Measurements from ENCODE around the gene SCFD2. TPM values are rescaled to one million over a fixed set of nuclear protein-coding genes. Genes with fewer than 3 reads are reported as not detected.

The SCFD2 gene
- total RNA-seq, 1 donor from 2014 or later: 17.2 TPM

GRCh38 chr4:53120778-53121177, 245.1 kb downstream of the SCFD2 start:
- H3K4me1 Mint-ChIP-seq (ENCODE audit: low read depth, unreplicated experiment): no peaks in the 10 kb centered on the region
- TF ChIP-seq CTCF (IDR thresholded peaks at IDR 0.05; ENCODE audit: partially characterized antibody, unreplicated experiment): no peak
- H3K4me3 Mint-ChIP-seq (ENCODE audit: unreplicated experiment): no peak overlapping the region
- H3K27me3 Mint-ChIP-seq (ENCODE audit: unreplicated experiment): no peaks in the 10 kb centered on the region
- DNase-seq: no peak
- H3K36me3 Mint-ChIP-seq (ENCODE audit: unreplicated experiment): no peaks in the 10 kb centered on the region
- H3K9me3 Mint-ChIP-seq (ENCODE audit: unreplicated experiment): no peaks in the 10 kb centered on the region
- no peak overlapping the region for H3K27ac Mint-ChIP-seq (ENCODE audit: unreplicated experiment)

GRCh38 chr4:53119680-53120079, 246.2 kb downstream of the SCFD2 start:
- Mint-ChIP-seq H3K36me3 (ENCODE audit: unreplicated experiment) (no peaks in the 10 kb centered on the region), H3K27ac (ENCODE audit: unreplicated experiment) (no peak overlapping the region), H3K4me3 (ENCODE audit: unreplicated experiment) (no peak overlapping the region), H3K27me3 (ENCODE audit: unreplicated experiment) (no peaks in the 10 kb centered on the region), H3K9me3 (ENCODE audit: unreplicated experiment) (no peaks in the 10 kb centered on the region), H3K4me1 (ENCODE audit: low read depth, unreplicated experiment) (no peaks in the 10 kb centered on the region)
- no peak for TF ChIP-seq CTCF (IDR thresholded peaks at IDR 0.05; ENCODE audit: partially characterized antibody, unreplicated experiment)
- no peak for DNase-seq

- Mint-ChIP-seq H3K9me3 (ENCODE audit: unreplicated experiment) (no peaks in the 10 kb centered on the region), H3K36me3 (ENCODE audit: unreplicated experiment) (no peaks in the 10 kb centered on the region), H3K27ac (ENCODE audit: unreplicated experiment) (no peak overlapping the region), H3K4me1 (ENCODE audit: low read depth, unreplicated experiment) (no peaks in the 10 kb centered on the region), H3K27me3 (ENCODE audit: unreplicated experiment) (no peaks in the 10 kb centered on the region), H3K4me3 (ENCODE audit: unreplicated experiment) (no peak overlapping the region)
- no peak for DNase-seq
- TF ChIP-seq CTCF (IDR thresholded peaks at IDR 0.05; ENCODE audit: partially characterized antibody, unreplicated experiment): no peak
Measured at GRCh38 chr4:53118676-53119075, 247.2 kb downstream of the SCFD2 start.

GRCh38 chr4:53116954-53117353, 248.9 kb downstream of the SCFD2 start:
- no peak for DNase-seq
- H3K36me3 Mint-ChIP-seq (ENCODE audit: unreplicated experiment): no peaks in the 10 kb centered on the region
- H3K4me3 Mint-ChIP-seq (ENCODE audit: unreplicated experiment): no peak overlapping the region
- no peak overlapping the region for H3K27ac Mint-ChIP-seq (ENCODE audit: unreplicated experiment)
- TF ChIP-seq CTCF (IDR thresholded peaks at IDR 0.05; ENCODE audit: partially characterized antibody, unreplicated experiment): no peak
- H3K27me3 Mint-ChIP-seq (ENCODE audit: unreplicated experiment): peaks cover 2% of the 10 kb centered on the region
- H3K9me3 Mint-ChIP-seq (ENCODE audit: unreplicated experiment): no peaks in the 10 kb centered on the region
- no peaks in the 10 kb centered on the region for H3K4me1 Mint-ChIP-seq (ENCODE audit: low read depth, unreplicated experiment)

GRCh38 chr4:53113431-53114225, 252.2 kb downstream of the SCFD2 start:
- H3K4me1 Mint-ChIP-seq (ENCODE audit: low read depth, unreplicated experiment): no peaks in the 10 kb centered on the region

More at GRCh38 chr4:53113431-53114225, 252.2 kb downstream of the SCFD2 start:
- Mint-ChIP-seq H3K4me3 (ENCODE audit: unreplicated experiment) (no peak overlapping the region), H3K27me3 (ENCODE audit: unreplicated experiment) (peaks cover 2% of the 10 kb centered on the region), H3K27ac (ENCODE audit: unreplicated experiment) (no peak overlapping the region), H3K9me3 (ENCODE audit: unreplicated experiment) (peaks cover 2% of the 10 kb centered on the region), H3K36me3 (ENCODE audit: unreplicated experiment) (no peaks in the 10 kb centered on the region)
- DNase-seq: no peak
- TF ChIP-seq CTCF (IDR thresholded peaks at IDR 0.05; ENCODE audit: partially characterized antibody, unreplicated experiment): no peak

Data from glutamatergic neuron (in vitro differentiated cells).